ENCODE results near the gene THAP4.
"Not testable (repeated sequence)": the region's sequence is repeated elsewhere in the genome, so short reads cannot be mapped to it uniquely, and the experiment has no call there.

GRCh38 chr2:241662731-241663130, 25.8 kb upstream of the THAP4 start:
- TF ChIP-seq CTCF (optimal IDR thresholded peaks at IDR 0.05 in 1 of 3, IDR thresholded peaks at IDR 0.05 in 1 of 3, conservative IDR thresholded peaks at IDR 0.05 in 1 of 3; ENCODE audit: extremely low read depth in 1 of 3, insufficient read depth in 2 of 3, low read length in 3 of 3); EZH2 (IDR thresholded peaks at IDR 0.05; ENCODE audit: low read length): not testable (repeated sequence)

Data from keratinocyte (primary cell).